K562 (cell line): ENCODE data around the gene NYNRIN. TPM values are rescaled to one million over a fixed set of nuclear protein-coding genes. Genes with fewer than 3 reads are reported as not detected.
A peak's percentile ranks its signal among the peaks of the same experiment; 100 is the strongest.

ENCODE experiments used
- ATF3 ChIP-seq, 2 experiments: fragments of 450-650 bp in 1 of 2; sonication (generic) in 1 of 2; formaldehyde crosslinking in 1 of 2; IDR thresholded peaks in 1 of 2; conservative IDR thresholded peaks in 1 of 2; 2 replicates each; pipeline versions ENCODE4 v1.6.1 to v1.8.1; 2016 to 2023; ENCODE audit warnings: mild to moderate bottlenecking in 2 of 2, moderate library complexity in 2 of 2, inconsistent platforms in 1 of 2, missing genetic modification reagents in 1 of 2
- CBX5 ChIP-seq: IDR thresholded peaks from 2 replicates; pipeline ENCODE4 v1.6.1; 2014; ENCODE audit warnings: low read depth, borderline replicate concordance
- LARP7 ChIP-seq: fragments of 450-650 bp; IDR thresholded peaks from 2 replicates; pipeline ENCODE4 v1.6.1; 2016
- PHF20 ChIP-seq: fragments of 450-650 bp; IDR thresholded peaks from 2 replicates; pipeline ENCODE4 v1.6.1; 2018; ENCODE audit not compliant: partially characterized antibody
- PYGO2 ChIP-seq: fragments of 450-650 bp; IDR thresholded peaks from 2 replicates; pipeline ENCODE4 v1.6.1; 2016; ENCODE audit warnings: mild to moderate bottlenecking, missing genetic modification characterization, moderate library complexity, missing compliant biosample characterization
- RHOXF2B ChIP-seq: fragments of 250-450 bp; sonication (Bioruptor Pico); conservative IDR thresholded peaks from 2 replicates; pipeline ENCODE4 v1.5.1; 2021
- SMARCE1 ChIP-seq: fragments of 450-650 bp; IDR thresholded peaks from 2 replicates; pipeline ENCODE4 v1.7.1; 2016; ENCODE audit warnings: mild to moderate bottlenecking
- TAF7 ChIP-seq: fragments of 450-650 bp; IDR thresholded peaks from 2 replicates; pipeline ENCODE4 v1.6.1; 2016; ENCODE audit warnings: missing genetic modification characterization, missing compliant biosample characterization
- ZNF696 ChIP-seq: fragments of 250-450 bp; sonication (Bioruptor Pico); conservative IDR thresholded peaks from 2 replicates; pipeline ENCODE4 v1.4.0; 2020; ENCODE audit warnings: mild to moderate bottlenecking, moderate library complexity
- ZNF766 ChIP-seq: fragments of 200-800 bp; sonication (Bioruptor generic); conservative IDR thresholded peaks from 2 replicates; pipeline ENCODE4 v1.6.1; 2016; ENCODE audit warnings: missing genetic modification characterization, missing compliant biosample characterization
- polyA plus RNA-seq, 8 experiments: library from polyadenylated mRNA; depleted of rRNA in 4 of 8; stranded (reverse) in 5 of 8; unstranded in 3 of 8; fragments of >200 nt; fragmentation: Nextera tagmentation in 2 of 8; fragmentation: Illumina TruSeq in 1 of 8; extraction: Ambion mirVana in 2 of 8; extraction: Trizol in 1 of 8; gene quantifications; 2 replicates each; pipeline versions ENCODE4 v1.2.1 to v1.2.3, GENCODE V29; 2011 to 2014; ENCODE audit warnings: inconsistent platforms in 1 of 8, missing spikeins in 1 of 8
- total RNA-seq, 7 experiments: library from RNA; depleted of rRNA in 6 of 7; stranded (reverse); fragments of >200 nt in 6 of 7; fragmentation: Illumina TruSeq in 2 of 7; extraction: Trizol in 2 of 7; gene quantifications; 2 replicates each; pipeline versions ENCODE4 v1.2.1 to v1.2.3, GENCODE V29; 2011 to 2021; ENCODE audit warnings: low replicate concordance in 1 of 7
- TF ChIP-seq, protein P1 (sequence below): fragments of 450-650 bp; IDR thresholded peaks from 2 replicates; pipeline ENCODE4 v1.6.1; 2016; ENCODE audit warnings: mild to moderate bottlenecking, moderate library complexity
- TF ChIP-seq, protein P2 (sequence below): fragments of 250-450 bp; sonication (Bioruptor Pico); IDR thresholded peaks from 2 replicates; pipeline ENCODE4 v1.5.0; 2021

Gene NYNRIN
- total and polyA plus RNA-seq, 9 of the 15 experiments (the other 6 are each of a cell fraction or from before 2014, with no cell fraction given): 0.04 to 1.2 (median 0.28) TPM

- TF ChIP-seq, protein P1, sequence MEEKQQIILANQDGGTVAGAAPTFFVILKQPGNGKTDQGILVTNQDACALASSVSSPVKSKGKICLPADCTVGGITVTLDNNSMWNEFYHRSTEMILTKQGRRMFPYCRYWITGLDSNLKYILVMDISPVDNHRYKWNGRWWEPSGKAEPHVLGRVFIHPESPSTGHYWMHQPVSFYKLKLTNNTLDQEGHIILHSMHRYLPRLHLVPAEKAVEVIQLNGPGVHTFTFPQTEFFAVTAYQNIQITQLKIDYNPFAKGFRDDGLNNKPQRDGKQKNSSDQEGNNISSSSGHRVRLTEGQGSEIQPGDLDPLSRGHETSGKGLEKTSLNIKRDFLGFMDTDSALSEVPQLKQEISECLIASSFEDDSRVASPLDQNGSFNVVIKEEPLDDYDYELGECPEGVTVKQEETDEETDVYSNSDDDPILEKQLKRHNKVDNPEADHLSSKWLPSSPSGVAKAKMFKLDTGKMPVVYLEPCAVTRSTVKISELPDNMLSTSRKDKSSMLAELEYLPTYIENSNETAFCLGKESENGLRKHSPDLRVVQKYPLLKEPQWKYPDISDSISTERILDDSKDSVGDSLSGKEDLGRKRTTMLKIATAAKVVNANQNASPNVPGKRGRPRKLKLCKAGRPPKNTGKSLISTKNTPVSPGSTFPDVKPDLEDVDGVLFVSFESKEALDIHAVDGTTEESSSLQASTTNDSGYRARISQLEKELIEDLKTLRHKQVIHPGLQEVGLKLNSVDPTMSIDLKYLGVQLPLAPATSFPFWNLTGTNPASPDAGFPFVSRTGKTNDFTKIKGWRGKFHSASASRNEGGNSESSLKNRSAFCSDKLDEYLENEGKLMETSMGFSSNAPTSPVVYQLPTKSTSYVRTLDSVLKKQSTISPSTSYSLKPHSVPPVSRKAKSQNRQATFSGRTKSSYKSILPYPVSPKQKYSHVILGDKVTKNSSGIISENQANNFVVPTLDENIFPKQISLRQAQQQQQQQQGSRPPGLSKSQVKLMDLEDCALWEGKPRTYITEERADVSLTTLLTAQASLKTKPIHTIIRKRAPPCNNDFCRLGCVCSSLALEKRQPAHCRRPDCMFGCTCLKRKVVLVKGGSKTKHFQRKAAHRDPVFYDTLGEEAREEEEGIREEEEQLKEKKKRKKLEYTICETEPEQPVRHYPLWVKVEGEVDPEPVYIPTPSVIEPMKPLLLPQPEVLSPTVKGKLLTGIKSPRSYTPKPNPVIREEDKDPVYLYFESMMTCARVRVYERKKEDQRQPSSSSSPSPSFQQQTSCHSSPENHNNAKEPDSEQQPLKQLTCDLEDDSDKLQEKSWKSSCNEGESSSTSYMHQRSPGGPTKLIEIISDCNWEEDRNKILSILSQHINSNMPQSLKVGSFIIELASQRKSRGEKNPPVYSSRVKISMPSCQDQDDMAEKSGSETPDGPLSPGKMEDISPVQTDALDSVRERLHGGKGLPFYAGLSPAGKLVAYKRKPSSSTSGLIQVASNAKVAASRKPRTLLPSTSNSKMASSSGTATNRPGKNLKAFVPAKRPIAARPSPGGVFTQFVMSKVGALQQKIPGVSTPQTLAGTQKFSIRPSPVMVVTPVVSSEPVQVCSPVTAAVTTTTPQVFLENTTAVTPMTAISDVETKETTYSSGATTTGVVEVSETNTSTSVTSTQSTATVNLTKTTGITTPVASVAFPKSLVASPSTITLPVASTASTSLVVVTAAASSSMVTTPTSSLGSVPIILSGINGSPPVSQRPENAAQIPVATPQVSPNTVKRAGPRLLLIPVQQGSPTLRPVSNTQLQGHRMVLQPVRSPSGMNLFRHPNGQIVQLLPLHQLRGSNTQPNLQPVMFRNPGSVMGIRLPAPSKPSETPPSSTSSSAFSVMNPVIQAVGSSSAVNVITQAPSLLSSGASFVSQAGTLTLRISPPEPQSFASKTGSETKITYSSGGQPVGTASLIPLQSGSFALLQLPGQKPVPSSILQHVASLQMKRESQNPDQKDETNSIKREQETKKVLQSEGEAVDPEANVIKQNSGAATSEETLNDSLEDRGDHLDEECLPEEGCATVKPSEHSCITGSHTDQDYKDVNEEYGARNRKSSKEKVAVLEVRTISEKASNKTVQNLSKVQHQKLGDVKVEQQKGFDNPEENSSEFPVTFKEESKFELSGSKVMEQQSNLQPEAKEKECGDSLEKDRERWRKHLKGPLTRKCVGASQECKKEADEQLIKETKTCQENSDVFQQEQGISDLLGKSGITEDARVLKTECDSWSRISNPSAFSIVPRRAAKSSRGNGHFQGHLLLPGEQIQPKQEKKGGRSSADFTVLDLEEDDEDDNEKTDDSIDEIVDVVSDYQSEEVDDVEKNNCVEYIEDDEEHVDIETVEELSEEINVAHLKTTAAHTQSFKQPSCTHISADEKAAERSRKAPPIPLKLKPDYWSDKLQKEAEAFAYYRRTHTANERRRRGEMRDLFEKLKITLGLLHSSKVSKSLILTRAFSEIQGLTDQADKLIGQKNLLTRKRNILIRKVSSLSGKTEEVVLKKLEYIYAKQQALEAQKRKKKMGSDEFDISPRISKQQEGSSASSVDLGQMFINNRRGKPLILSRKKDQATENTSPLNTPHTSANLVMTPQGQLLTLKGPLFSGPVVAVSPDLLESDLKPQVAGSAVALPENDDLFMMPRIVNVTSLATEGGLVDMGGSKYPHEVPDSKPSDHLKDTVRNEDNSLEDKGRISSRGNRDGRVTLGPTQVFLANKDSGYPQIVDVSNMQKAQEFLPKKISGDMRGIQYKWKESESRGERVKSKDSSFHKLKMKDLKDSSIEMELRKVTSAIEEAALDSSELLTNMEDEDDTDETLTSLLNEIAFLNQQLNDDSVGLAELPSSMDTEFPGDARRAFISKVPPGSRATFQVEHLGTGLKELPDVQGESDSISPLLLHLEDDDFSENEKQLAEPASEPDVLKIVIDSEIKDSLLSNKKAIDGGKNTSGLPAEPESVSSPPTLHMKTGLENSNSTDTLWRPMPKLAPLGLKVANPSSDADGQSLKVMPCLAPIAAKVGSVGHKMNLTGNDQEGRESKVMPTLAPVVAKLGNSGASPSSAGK: no peak
- TF ChIP-seq, protein P2, sequence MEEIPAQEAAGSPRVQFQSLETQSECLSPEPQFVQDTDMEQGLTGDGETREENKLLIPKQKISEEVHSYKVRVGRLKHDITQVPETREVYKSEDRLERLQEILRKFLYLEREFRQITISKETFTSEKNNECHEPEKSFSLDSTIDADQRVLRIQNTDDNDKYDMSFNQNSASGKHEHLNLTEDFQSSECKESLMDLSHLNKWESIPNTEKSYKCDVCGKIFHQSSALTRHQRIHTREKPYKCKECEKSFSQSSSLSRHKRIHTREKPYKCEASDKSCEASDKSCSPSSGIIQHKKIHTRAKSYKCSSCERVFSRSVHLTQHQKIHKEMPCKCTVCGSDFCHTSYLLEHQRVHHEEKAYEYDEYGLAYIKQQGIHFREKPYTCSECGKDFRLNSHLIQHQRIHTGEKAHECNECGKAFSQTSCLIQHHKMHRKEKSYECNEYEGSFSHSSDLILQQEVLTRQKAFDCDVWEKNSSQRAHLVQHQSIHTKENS (CRISPR knock-in tag): no peak
- no peak for TF ChIP-seq CBX5
- TF ChIP-seq TAF7 (tag): 0 out of 2 replicates have a peak, but pooled peaks have one; percentile 11
- TF ChIP-seq ZNF766 (CRISPR knock-in tag): 0 out of 2 replicates have a peak, but pooled peaks have one; percentile 47
- peak; percentile 39; the same call in 1 of the 2 replicates for TF ChIP-seq SMARCE1
- TF ChIP-seq ZNF696 (CRISPR knock-in tag): no peak
- TF ChIP-seq ATF3 (IDR thresholded peaks at IDR 0.05): no peak
- no peak for TF ChIP-seq ATF3 (CRISPR knock-in tag; conservative IDR thresholded peaks at IDR 0.05)
- peak; percentile 7 for TF ChIP-seq PHF20
- no peak for TF ChIP-seq LARP7
- no peak for TF ChIP-seq RHOXF2B (CRISPR knock-in tag)
- TF ChIP-seq PYGO2 (tag): no peak
- TF ChIP-seq, all 486 proteins: peak for 9
Observed at GRCh38 chr14:24443053-24443665, 44.4 kb downstream of the NYNRIN start (continued).
